H1 (cell line): ENCODE measurements around the gene PRKN. TPM values are rescaled to one million over a fixed set of nuclear protein-coding genes. Genes with fewer than 3 reads are reported as not detected.

Experiments
- CTCF ChIA-PET: fragments of 300-600 bp; sonication (Branson Sonifier 250); formaldehyde crosslinking; loops from one replicate; lab custom pipeline; 2021; ENCODE audit not compliant: partially characterized antibody; lab: Charles Lee
- POLR2A ChIA-PET: fragments of 300-600 bp; sonication (Branson Sonifier 250); formaldehyde crosslinking; loops from one replicate; lab custom pipeline; 2021; ENCODE audit warnings: inconsistent platforms; ENCODE audit not compliant: partially characterized antibody; lab: Charles Lee
- DNase-seq, 2 experiments: peaks; one replicate each; pipeline versions ENCODE4 v3.0.0 to v3.0.0-alpha.2; 2010 to 2022; ENCODE audit warnings: low spot score in 2 of 2, low read depth in 1 of 2, mixed read lengths in 1 of 2
- FAIRE-seq: peaks from 2 replicates; lab custom pipeline; 2011; peaks lifted over from hg19 to GRCh38; lab: Jason Lieb, UNC
- H2AFZ ChIP-seq: 2 replicates; pipeline ENCODE4 v1.8.1; 2012; ENCODE audit warnings: low read length, inconsistent platforms
- H2AK5ac ChIP-seq: 2 replicates; pipeline ENCODE4 v1.6.1; 2013; ENCODE audit warnings: low read depth, low read length
- H2BK120ac ChIP-seq: replicated peaks from 2 replicates; pipeline ENCODE3; 2013; ENCODE audit warnings: low read depth, low read length, inconsistent platforms
- H2BK12ac ChIP-seq: 2 replicates; pipeline ENCODE4 v1.6.1; 2013; ENCODE audit warnings: low read depth, low read length
- H2BK15ac ChIP-seq: 2 replicates; pipeline ENCODE4 v1.6.1; 2013; ENCODE audit warnings: low read length
- H2BK20ac ChIP-seq: 2 replicates; pipeline ENCODE4 v1.6.1; 2013; ENCODE audit warnings: low read length
- H2BK5ac ChIP-seq: 2 replicates; pipeline ENCODE4 v1.6.1; 2013; ENCODE audit warnings: low read depth, low read length
- H3K14ac ChIP-seq: 2 replicates; pipeline ENCODE4 v1.6.1; 2013; ENCODE audit warnings: inconsistent platforms; ENCODE audit not compliant: insufficient read length
- H3K18ac ChIP-seq: 2 replicates; pipeline ENCODE4 v1.6.1; 2013; ENCODE audit warnings: low read length; ENCODE audit errors: extremely low read depth
- H3K23ac ChIP-seq: 2 replicates; pipeline ENCODE4 v1.6.1; 2013; ENCODE audit warnings: inconsistent platforms; ENCODE audit not compliant: insufficient read length
- H3K23me2 ChIP-seq: 2 replicates; pipeline ENCODE4 v1.6.1; 2013; ENCODE audit warnings: low read depth, low read length
- H3K27ac ChIP-seq: 2 replicates; pipeline ENCODE4 v1.6.1; 2011; ENCODE audit warnings: low read depth, low read length, inconsistent platforms
- H3K27me3 ChIP-seq, 4 experiments: replicated peaks in 1 of 4; 1 replicate in 1 of 4; 2 replicates in 3 of 4; pipeline versions ENCODE4 v1.6.1 to v1.8.1; 2011 to 2013; ENCODE audit warnings: low read length in 3 of 4, mild to moderate bottlenecking in 3 of 4, inconsistent platforms in 2 of 4, mixed read lengths in 2 of 4, moderate library complexity in 1 of 4; ENCODE audit not compliant: control insufficient read depth in 3 of 4, insufficient read depth in 3 of 4; ENCODE audit errors: extremely low read depth in 1 of 4
- H3K36me3 ChIP-seq, 4 experiments: 2 replicates each; pipeline versions ENCODE4 v1.6.1 to v1.8.1; 2011 to 2013; ENCODE audit warnings: mild to moderate bottlenecking in 4 of 4, low read length in 3 of 4, moderate library complexity in 2 of 4, control low read depth in 1 of 4, inconsistent platforms in 1 of 4; ENCODE audit not compliant: insufficient read depth in 4 of 4, control insufficient read depth in 2 of 4
- H3K4ac ChIP-seq: replicated peaks from 2 replicates; pipeline ENCODE3; 2013; ENCODE audit warnings: low read length, low read depth, mixed read lengths, inconsistent platforms; ENCODE audit not compliant: insufficient read length
- H3K4me1 ChIP-seq, 4 experiments: replicated peaks in 1 of 4; 1 replicate in 1 of 4; 2 replicates in 3 of 4; pipeline versions ENCODE4 v1.6.1 to v1.8.1; 2011 to 2013; ENCODE audit warnings: low read length in 3 of 4, inconsistent platforms in 2 of 4, mixed read lengths in 1 of 4; ENCODE audit not compliant: insufficient read depth in 4 of 4, control insufficient read depth in 3 of 4
- H3K4me2 ChIP-seq, 2 experiments: 2 replicates each; pipeline versions ENCODE4 v1.6.1 to v1.8.1; 2011 to 2013; ENCODE audit warnings: low read depth in 2 of 2, low read length in 2 of 2, control low read depth in 1 of 2, inconsistent platforms in 1 of 2, mild to moderate bottlenecking in 1 of 2; ENCODE audit not compliant: insufficient read depth in 1 of 2
- H3K4me3 ChIP-seq, 4 experiments: fragments of 200-600, 300-600 bp in 1 of 4; sonication (generic), shearing (Covaris generic), sonication (Bioruptor Twin) in 1 of 4; 2 replicates each; pipeline versions ENCODE4 v1.5.1 to v1.8.1; 2011 to 2016; ENCODE audit warnings: low read length in 4 of 4, low read depth in 3 of 4, control low read depth in 2 of 4, inconsistent platforms in 2 of 4, mild to moderate bottlenecking in 2 of 4, mixed read lengths in 1 of 4, moderate library complexity in 1 of 4; ENCODE audit not compliant: insufficient read depth in 2 of 4; ENCODE audit errors: extremely low read depth in 1 of 4
- H3K56ac ChIP-seq: replicated peaks from 2 replicates; pipeline ENCODE3; 2013; ENCODE audit warnings: low read depth, mild to moderate bottlenecking, mixed read lengths, low read length, inconsistent platforms; ENCODE audit not compliant: insufficient read length
- H3K79me1 ChIP-seq: 2 replicates; pipeline ENCODE4 v1.6.1; 2013; ENCODE audit warnings: low read depth, low read length, control low read depth
- H3K79me2 ChIP-seq, 2 experiments: 2 replicates each; pipeline versions ENCODE4 v1.6.1 to v1.8.1; 2012 to 2013; ENCODE audit warnings: low read length in 2 of 2, mild to moderate bottlenecking in 2 of 2, inconsistent platforms in 1 of 2; ENCODE audit not compliant: insufficient read depth in 2 of 2, control insufficient read depth in 1 of 2
- H3K9ac ChIP-seq, 4 experiments: replicated peaks in 1 of 4; 1 replicate in 1 of 4; 2 replicates in 3 of 4; pipeline versions ENCODE4 v1.6.1 to v1.8.1; 2011 to 2013; ENCODE audit warnings: low read depth in 3 of 4, low read length in 3 of 4, control low read depth in 2 of 4, mild to moderate bottlenecking in 2 of 4, moderate library complexity in 2 of 4, inconsistent platforms in 1 of 4; ENCODE audit errors: extremely low read depth in 1 of 4
- H3K9me3 ChIP-seq, 2 experiments: 2 replicates each; pipeline versions ENCODE4 v1.6.1 to v1.8.1; 2012 to 2013; ENCODE audit warnings: mild to moderate bottlenecking in 2 of 2, moderate library complexity in 2 of 2, control low read depth in 1 of 2, inconsistent platforms in 1 of 2, low read depth in 1 of 2, low read length in 1 of 2, mixed read lengths in 1 of 2; ENCODE audit not compliant: insufficient read depth in 2 of 2
- H4K20me1 ChIP-seq, 2 experiments: replicated peaks in 1 of 2; 2 replicates each; pipeline versions ENCODE3 to v1.8.1; 2011 to 2013; ENCODE audit warnings: inconsistent platforms in 2 of 2, low read length in 2 of 2, mild to moderate bottlenecking in 1 of 2; ENCODE audit not compliant: insufficient read depth in 2 of 2, control insufficient read depth in 1 of 2
- H4K5ac ChIP-seq: 2 replicates; pipeline ENCODE4 v1.6.1; 2013; ENCODE audit warnings: low read length, low read depth, mixed read lengths, inconsistent platforms; ENCODE audit not compliant: insufficient read length
- H4K8ac ChIP-seq: 2 replicates; pipeline ENCODE4 v1.8.0; 2013; ENCODE audit warnings: mild to moderate bottlenecking, moderate library complexity, low read length, inconsistent platforms; ENCODE audit not compliant: insufficient read depth; ENCODE audit errors: extremely low read depth
- H4K91ac ChIP-seq: replicated peaks from 2 replicates; pipeline ENCODE3; 2013; ENCODE audit warnings: low read length, mixed read lengths, inconsistent platforms; ENCODE audit not compliant: insufficient read length
- ATF3 ChIP-seq: IDR thresholded peaks from 2 replicates; pipeline ENCODE4 v1.6.1; 2011; ENCODE audit warnings: low read depth, mild to moderate bottlenecking, low read length; ENCODE audit not compliant: insufficient read depth
- E2F6 ChIP-seq: IDR thresholded peaks from 2 replicates; pipeline ENCODE4 v1.6.1; 2012; ENCODE audit warnings: inconsistent platforms
- EP300 ChIP-seq, 2 experiments: IDR thresholded peaks; 1 replicate in 1 of 2; 2 replicates in 1 of 2; pipeline ENCODE4 v1.6.1; 2011 to 2012; ENCODE audit warnings: low read depth in 2 of 2, low read length in 2 of 2, mild to moderate bottlenecking in 2 of 2, borderline replicate concordance in 1 of 2, inconsistent platforms in 1 of 2, moderate library complexity in 1 of 2
- MAFK ChIP-seq: IDR thresholded peaks from 2 replicates; pipeline ENCODE4 v1.6.1; 2012; ENCODE audit warnings: low read depth, mild to moderate bottlenecking, improper control_type of control experiment, low read length
- POLR2A ChIP-seq, 2 experiments: IDR thresholded peaks; 1 replicate in 1 of 2; 2 replicates in 1 of 2; pipeline ENCODE4 v1.6.1; 2011; ENCODE audit warnings: low read depth in 2 of 2, low read length in 2 of 2, mild to moderate bottlenecking in 2 of 2; ENCODE audit errors: control extremely low read depth in 1 of 2
- RXRA ChIP-seq: IDR thresholded peaks from 2 replicates; pipeline ENCODE4 v1.6.1; 2011; ENCODE audit warnings: low read depth, mild to moderate bottlenecking, low read length, moderate library complexity; ENCODE audit not compliant: insufficient read depth
- TBP ChIP-seq: IDR thresholded peaks from 2 replicates; pipeline ENCODE4 v1.6.1; 2011; ENCODE audit warnings: low read depth, low read length, improper control_type of control experiment
- USF2 ChIP-seq: IDR thresholded peaks from 2 replicates; pipeline ENCODE4 v1.6.1; 2011; ENCODE audit warnings: low read length, improper control_type of control experiment
- WGBS, 2 experiments: shearing (Covaris generic) in 1 of 2; methylation state at CpG; one replicate each; pipeline versions ENCODE4 v1.1.6 to v1.1.7; 2013 to 2015; ENCODE audit warnings: low lambda C conversion rate in 2 of 2, mixed read lengths in 2 of 2, inconsistent platforms in 1 of 2, low coverage in 1 of 2, missing lambda C conversion rate in 1 of 2; ENCODE audit not compliant: insufficient replicate concordance in 2 of 2, insufficient coverage in 1 of 2, insufficient read length in 1 of 2; ENCODE audit errors: extremely low coverage in 1 of 2, missing lambda C conversion rate in 1 of 2; 5-methylcytosine and 5-hydroxymethylcytosine counted together
- polyA plus RNA-seq, 7 experiments: library from polyadenylated mRNA; depleted of rRNA in 3 of 7; stranded (reverse) in 5 of 7; unstranded in 2 of 7; fragments of >200 nt in 5 of 7; fragments of 200-250 nt in 2 of 7; gene quantifications; 1 replicate in 5 of 7; 2 replicates in 1 of 7; 4 replicates in 1 of 7; pipeline versions ENCODE4 v1.2.1 to v1.2.3, GENCODE V29; 2011 to 2013; ENCODE audit warnings: missing spikeins in 2 of 7, mixed read lengths in 2 of 7
- total RNA-seq: library from RNA; stranded (reverse); fragmentation: NEBNext Ultra II Directional; extraction: Animal tissue kit (Norgen Biotek cat#: 25700); gene quantifications from 2 replicates; pipeline ENCODE4 v1.2.1, GENCODE V29; 2021

Gene PRKN
- total and polyA plus RNA-seq, 2 of the 8 experiments (the other 6 are each of a cell fraction or from before 2014, with no cell fraction given), result 0.13 to 0.29 TPM

- Histone ChIP-seq H3K4me3 (no peak overlapping the region), H3K23me2 (peaks cover 10% of the 10 kb centered on the region; the same call in 1 of the 2 replicates), H2AFZ (no peak overlapping the region), H3K9me3 (peaks cover 2 to 8% of the 10 kb centered on the region in 2 experiments; a peak in 2 of 4 replicates), H3K36me3 (no peaks in the 10 kb centered on the region), H3K79me1 (no peaks in the 10 kb centered on the region), H3K23ac (no peak overlapping the region), H3K14ac (no peak overlapping the region), H2BK5ac (no peak overlapping the region), H4K8ac (no peak overlapping the region), H2BK20ac (no peak overlapping the region), H3K56ac (no peak overlapping the region), H3K4me1 (peaks cover 0 to 4% (median under 1%) of the 10 kb centered on the region in 4 experiments; a peak in 3 of 7 replicates), H2AK5ac (no peak overlapping the region), H3K9ac (no peak overlapping the region), H3K4ac (no peak overlapping the region), H2BK120ac (no peak overlapping the region), H3K27me3 (no peaks in the 10 kb centered on the region), H3K4me2 (no peak overlapping the region), H2BK15ac (no peak overlapping the region), H4K5ac (no peak overlapping the region), H3K79me2 (no peaks in the 10 kb centered on the region), H2BK12ac (no peak overlapping the region), H3K18ac (no peak overlapping the region), H3K27ac (no peak overlapping the region), H4K91ac (no peak overlapping the region), H4K20me1 (no peaks in the 10 kb centered on the region)
- WGBS, 2 experiments, result 95% methylated on average over 11 of the region's 11 CpGs; no CpG with 5 or more reads in 1 of the 2 experiments
- ChIA-PET POLR2A (no interaction called here), CTCF (interaction anchor here (0.7 to 7.6 kb wide), 4 partner anchors 11 to 71 kb away, joined by 3 to 86 read pairs (median 5); no protein-coding TSS in a partner anchor)
- DNase-seq, result no peak
- FAIRE-seq, result no peak
- TF ChIP-seq EP300 (IDR thresholded peaks at IDR 0.05; ENCODE audit: borderline replicate concordance in 1 of 2, low read depth in 2 of 2, low read length in 2 of 2) (no peak), USF2 (no peak), POLR2A (IDR thresholded peaks at IDR 0.05; ENCODE audit: control extremely low read depth in 1 of 2, low read depth in 2 of 2, low read length in 2 of 2) (no peak), ATF3 (no peak), RXRA (no peak), TBP (no peak), MAFK (no peak), E2F6 (no peak)
These were observed 1313.4 kb downstream of the PRKN start for GRCh38 chr6:161414180-161414579.
